ENCODE results near the gene GRIN2A.

- TF ChIP-seq CTCF (IDR thresholded peaks at IDR 0.05) (no peak), EZH2 (IDR thresholded peaks at IDR 0.05; ENCODE audit: borderline replicate concordance, insufficient read depth, low read depth, low read length, poor library complexity, severe bottlenecking) (no peak)
These were observed 475.9 kb downstream of the GRIN2A start for GRCh38 chr16:9706217-9706836.
